ENCODE measurements around the gene SHANK2.

SHANK2 gene

GRCh38 chr11:71221201-71221600, 31.2 kb downstream of the SHANK2 start:
- H3K27ac ChIP-seq (ENCODE audit: low read depth, low read length) = no peak overlapping the region
- H4K20me1 ChIP-seq (ENCODE audit: low read depth, low read length) = no peaks in the 10 kb centered on the region
- no peak overlapping the region for H3K4me2 ChIP-seq (ENCODE audit: low read depth, low read length, poor library complexity, severe bottlenecking)
- no peak overlapping the region for H2AFZ ChIP-seq (ENCODE audit: low read depth, low read length, severe bottlenecking)
- no peak for TF ChIP-seq CTCF (IDR thresholded peaks at IDR 0.05; ENCODE audit: insufficient read depth, low read length, poor library complexity, severe bottlenecking)
- no peak for TF ChIP-seq EZH2phosphoT487 (conservative IDR thresholded peaks at IDR 0.05; ENCODE audit: low read length)
- H3K79me2 ChIP-seq (ENCODE audit: insufficient read depth, low read length) = no peaks in the 10 kb centered on the region
- H3K36me3 ChIP-seq (ENCODE audit: low read length) = no peaks in the 10 kb centered on the region
- H3F3A ChIP-seq (ENCODE audit: insufficient read depth) = no peaks in the 10 kb centered on the region
- H3K27me3 ChIP-seq (ENCODE audit: low read length) = no peaks in the 10 kb centered on the region
- no peak overlapping the region for H3K4me3 ChIP-seq (ENCODE audit: insufficient read depth, low read length, poor library complexity, severe bottlenecking)
- H3K9me2 ChIP-seq (replicated peaks; ENCODE audit: insufficient read depth, low read length) = no peaks in the 10 kb centered on the region
- H3K9me3 ChIP-seq (ENCODE audit: insufficient read depth, low read length) = peaks cover 2% of the 10 kb centered on the region; the same call in 1 of the 2 replicates
- H3K9ac ChIP-seq (ENCODE audit: low read length) = no peak overlapping the region

- TF ChIP-seq CTCF (IDR thresholded peaks at IDR 0.05; ENCODE audit: insufficient read depth, low read length, poor library complexity, severe bottlenecking) (no peak), EZH2phosphoT487 (conservative IDR thresholded peaks at IDR 0.05; ENCODE audit: low read length) (no peak)
- Histone ChIP-seq H3K4me3 (ENCODE audit: insufficient read depth, low read length, poor library complexity, severe bottlenecking) (no peak overlapping the region), H3K36me3 (ENCODE audit: low read length) (no peaks in the 10 kb centered on the region), H3K27ac (ENCODE audit: low read depth, low read length) (no peak overlapping the region), H3K9ac (ENCODE audit: low read length) (no peak overlapping the region), H4K20me1 (ENCODE audit: low read depth, low read length) (no peaks in the 10 kb centered on the region), H3F3A (ENCODE audit: insufficient read depth) (no peaks in the 10 kb centered on the region), H3K9me3 (ENCODE audit: insufficient read depth, low read length) (no peaks in the 10 kb centered on the region), H3K79me2 (ENCODE audit: insufficient read depth, low read length) (no peaks in the 10 kb centered on the region), H3K27me3 (ENCODE audit: low read length) (no peaks in the 10 kb centered on the region), H3K9me2 (replicated peaks; ENCODE audit: insufficient read depth, low read length) (no peaks in the 10 kb centered on the region), H2AFZ (ENCODE audit: low read depth, low read length, severe bottlenecking) (no peak overlapping the region), H3K4me2 (ENCODE audit: low read depth, low read length, poor library complexity, severe bottlenecking) (no peak overlapping the region)
Observed at GRCh38 chr11:71218789-71219499, 33.4 kb downstream of the SHANK2 start.

- no peak overlapping the region for H3K9ac ChIP-seq (ENCODE audit: low read length)
- TF ChIP-seq CTCF (IDR thresholded peaks at IDR 0.05; ENCODE audit: insufficient read depth, low read length, poor library complexity, severe bottlenecking) (no peak), EZH2phosphoT487 (conservative IDR thresholded peaks at IDR 0.05; ENCODE audit: low read length) (no peak)
- H3F3A ChIP-seq (ENCODE audit: insufficient read depth) = no peaks in the 10 kb centered on the region
- H3K79me2 ChIP-seq (ENCODE audit: insufficient read depth, low read length) = no peaks in the 10 kb centered on the region
- H3K36me3 ChIP-seq (ENCODE audit: low read length) = no peaks in the 10 kb centered on the region
- H3K4me3 ChIP-seq (ENCODE audit: insufficient read depth, low read length, poor library complexity, severe bottlenecking) = no peak overlapping the region
- H3K9me2 ChIP-seq (replicated peaks; ENCODE audit: insufficient read depth, low read length) = no peaks in the 10 kb centered on the region
- no peaks in the 10 kb centered on the region for H3K9me3 ChIP-seq (ENCODE audit: insufficient read depth, low read length)
- H3K27ac ChIP-seq (ENCODE audit: low read depth, low read length) = no peak overlapping the region
- H3K4me2 ChIP-seq (ENCODE audit: low read depth, low read length, poor library complexity, severe bottlenecking) = no peak overlapping the region
- H2AFZ ChIP-seq (ENCODE audit: low read depth, low read length, severe bottlenecking) = no peak overlapping the region
- no peaks in the 10 kb centered on the region for H3K27me3 ChIP-seq (ENCODE audit: low read length)
- H4K20me1 ChIP-seq (ENCODE audit: low read depth, low read length) = no peaks in the 10 kb centered on the region
Observed at GRCh38 chr11:71215425-71215965, 36.9 kb downstream of the SHANK2 start.
